Transverse colon (tissue), 4 donors: Measurements from ENCODE around the gene BRD8. TPM values are rescaled to one million over a fixed set of nuclear protein-coding genes. Genes with fewer than 3 reads are reported as not detected.
A peak's percentile ranks its signal among the peaks of the same experiment; 100 is the strongest.

Experiments used
- DNase-seq: peaks from one replicate; pipeline ENCODE4 v3.0.0-alpha.2; 2019
- H3K27ac ChIP-seq, 4 donors: fragments of 200-600 bp; sonication (generic); 2 replicates each; pipeline ENCODE4 v1.5.1; 2016 to 2018; ENCODE audit warnings: inconsistent platforms in 4 of 4
- H3K27me3 ChIP-seq: fragments of 200-600 bp; sonication (generic); 2 replicates; pipeline ENCODE4 v1.5.1; 2017; ENCODE audit warnings: inconsistent platforms
- H3K36me3 ChIP-seq, 4 donors: fragments of 200-600 bp; sonication (generic); 2 replicates each; pipeline ENCODE4 v1.5.1; 2017 to 2019; ENCODE audit warnings: inconsistent platforms in 4 of 4
- H3K4me1 ChIP-seq, 4 donors: fragments of 200-600 bp; sonication (generic); 2 replicates each; pipeline ENCODE4 v1.5.1; 2017 to 2020; ENCODE audit warnings: inconsistent platforms in 4 of 4
- H3K4me3 ChIP-seq, 4 donors: fragments of 200-600 bp; sonication (generic); 1 replicate in 1 of 4; 2 replicates in 3 of 4; pipeline versions ENCODE4 v1.5.1 to v1.6.1; 2017 to 2019; ENCODE audit warnings: inconsistent platforms in 4 of 4
- H3K9me3 ChIP-seq, 2 donors: fragments of 200-600 bp; sonication (generic); 2 replicates each; pipeline ENCODE4 v1.5.1; 2017 to 2019; ENCODE audit warnings: inconsistent platforms in 2 of 2
- EP300 ChIP-seq: sonication (generic); formaldehyde crosslinking; IDR thresholded peaks from one replicate; pipeline ENCODE4 v1.6.1; 2017; ENCODE audit warnings: antibody characterized with exemption, low read depth
- POLR2A ChIP-seq: fragments of 450-650 bp; IDR thresholded peaks from one replicate; pipeline ENCODE4 v1.6.1; 2016; ENCODE audit warnings: antibody characterized with exemption, mild to moderate bottlenecking, moderate library complexity
- POLR2AphosphoS5 ChIP-seq, 3 donors: sonication (generic); formaldehyde crosslinking; IDR thresholded peaks; one replicate each; pipeline ENCODE4 v1.6.1; 2016; ENCODE audit warnings: antibody characterized with exemption in 3 of 3
- WGBS, 2 donors: methylation state at CpG; one replicate each; pipeline ENCODE4 v1.1.5; 2018; ENCODE audit warnings: low coverage in 1 of 2; 5-methylcytosine and 5-hydroxymethylcytosine counted together
- in situ Hi-C, 4 donors: fragments of 200-750 bp; cut with MboI; loops; one replicate each; pipeline versions ENCODE4 v1.15.0 to v1.15.1; 2017; ENCODE audit warnings: low sequenced_read_pairs in 3 of 4, low pct_ligation_motif_present in 1 of 4, low pct_unique_long_range_greater_than_20kb in 1 of 4
- intact Hi-C: fragments of 100-400 bp; cut with DNase I; formaldehyde crosslinking; loops from one replicate; pipeline ENCODE4 v1.15.1; 2023; ENCODE audit warnings: low total_unique reads
- total RNA-seq, 4 donors: library from RNA; depleted of rRNA; stranded (reverse); fragments of >200 nt; gene quantifications; one replicate each; pipeline ENCODE4 v1.1.0, GENCODE V29; 2016
- TF ChIP-seq, protein P1 (sequence below), 5 experiments: fragments of 200-600 bp in 3 of 5; fragments of 450-650 bp in 2 of 5; sonication (generic) in 3 of 5; IDR thresholded peaks; 1 replicate in 2 of 5; 2 replicates in 3 of 5; pipeline ENCODE4 v1.5.1; 2016 to 2017; ENCODE audit warnings: antibody characterized with exemption in 5 of 5, inconsistent platforms in 3 of 5, mild to moderate bottlenecking in 2 of 5, moderate library complexity in 1 of 5

The BRD8 gene
- total RNA-seq, 4 donors from 2014 or later, result 31.0 to 168 (median 47.7) TPM

DNA sequence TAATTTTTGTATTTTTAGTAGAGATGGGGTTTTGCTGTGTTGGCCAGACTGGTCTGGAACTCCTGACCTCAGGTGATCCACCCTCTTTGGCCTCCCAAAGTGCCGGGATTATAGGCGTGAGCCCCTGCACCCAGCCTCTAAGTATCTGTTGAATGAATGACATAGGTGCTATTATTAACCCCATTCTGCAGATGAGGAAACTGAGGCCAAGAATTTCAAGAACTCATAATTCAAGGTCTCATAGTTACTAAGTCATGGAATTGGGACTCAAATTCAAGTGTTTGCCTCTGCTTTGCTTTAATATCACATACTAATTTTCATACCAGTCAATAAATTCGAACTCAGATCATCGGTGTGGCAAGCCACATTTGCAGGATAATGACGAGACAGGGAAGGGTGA, 2.4 kb upstream of the BRD8 start:
- WGBS, 2 donors, result 96% methylated on average over 3 to 5 of the region's 5 CpGs
- Histone ChIP-seq H3K27me3 (no peaks in the 10 kb centered on the region), H3K4me3 (no peak overlapping the region), H3K27ac (no peak overlapping the region), H3K36me3 (peaks cover 0 to 6% (median 0%) of the 10 kb centered on the region in 4 donors), H3K4me1 (peaks cover 15 to 31% (median 21%) of the 10 kb centered on the region in 4 donors), H3K9me3 (no peaks in the 10 kb centered on the region)
- intact Hi-C loops (no loop called here), in situ Hi-C loops (loop anchor here in 1 of 4 donors (25.0 kb wide), 2 partner anchors 231 to 356 kb away; partner anchors contain the start of gene ETF1)
- no peak for DNase-seq
- no peak for TF ChIP-seq EP300
- no peak for TF ChIP-seq POLR2A
- TF ChIP-seq POLR2AphosphoS5 (IDR thresholded peaks at IDR 0.05), result no peak
- TF ChIP-seq, protein P1, sequence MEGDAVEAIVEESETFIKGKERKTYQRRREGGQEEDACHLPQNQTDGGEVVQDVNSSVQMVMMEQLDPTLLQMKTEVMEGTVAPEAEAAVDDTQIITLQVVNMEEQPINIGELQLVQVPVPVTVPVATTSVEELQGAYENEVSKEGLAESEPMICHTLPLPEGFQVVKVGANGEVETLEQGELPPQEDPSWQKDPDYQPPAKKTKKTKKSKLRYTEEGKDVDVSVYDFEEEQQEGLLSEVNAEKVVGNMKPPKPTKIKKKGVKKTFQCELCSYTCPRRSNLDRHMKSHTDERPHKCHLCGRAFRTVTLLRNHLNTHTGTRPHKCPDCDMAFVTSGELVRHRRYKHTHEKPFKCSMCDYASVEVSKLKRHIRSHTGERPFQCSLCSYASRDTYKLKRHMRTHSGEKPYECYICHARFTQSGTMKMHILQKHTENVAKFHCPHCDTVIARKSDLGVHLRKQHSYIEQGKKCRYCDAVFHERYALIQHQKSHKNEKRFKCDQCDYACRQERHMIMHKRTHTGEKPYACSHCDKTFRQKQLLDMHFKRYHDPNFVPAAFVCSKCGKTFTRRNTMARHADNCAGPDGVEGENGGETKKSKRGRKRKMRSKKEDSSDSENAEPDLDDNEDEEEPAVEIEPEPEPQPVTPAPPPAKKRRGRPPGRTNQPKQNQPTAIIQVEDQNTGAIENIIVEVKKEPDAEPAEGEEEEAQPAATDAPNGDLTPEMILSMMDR (IDR thresholded peaks at IDR 0.05), result no peak

DNA sequence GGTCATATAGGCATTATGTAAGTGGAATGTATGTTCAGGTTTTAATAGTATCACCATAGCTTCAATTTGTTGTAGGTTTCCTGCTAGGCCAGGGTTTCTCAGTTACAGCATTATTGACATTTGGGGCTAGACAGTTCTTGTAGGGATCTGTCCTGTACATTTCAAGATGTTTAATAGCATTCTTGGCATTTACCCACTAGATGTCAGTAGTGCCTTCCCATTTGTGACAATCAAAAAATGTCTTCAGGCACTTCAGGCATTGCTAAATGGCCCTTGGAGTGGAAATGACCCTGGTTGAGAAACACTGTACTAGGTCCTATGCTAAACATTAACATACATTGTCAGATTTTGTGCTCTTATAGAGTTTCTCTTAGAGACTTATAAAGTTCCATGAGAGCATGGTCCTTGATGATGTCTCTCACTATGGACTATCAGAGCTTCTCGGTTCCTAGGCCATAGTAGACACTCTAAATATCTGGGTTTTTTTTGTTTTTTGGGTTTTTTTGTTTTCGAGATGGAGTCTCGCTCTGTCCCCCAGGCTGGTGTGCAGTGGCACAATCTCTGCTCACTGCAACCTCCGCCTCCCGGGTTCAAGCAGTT, 1.9 kb upstream of the BRD8 start:
- no peak for TF ChIP-seq EP300
- TF ChIP-seq, protein P1 (IDR thresholded peaks at IDR 0.05), result peak in 4 of 5 experiments; percentile 8 to 36 (median 24)
- no peak for TF ChIP-seq POLR2AphosphoS5 (IDR thresholded peaks at IDR 0.05)
- no peak for TF ChIP-seq POLR2A
- H3K27me3 ChIP-seq, result no peaks in the 10 kb centered on the region
- intact Hi-C loops, result no loop called here
- peak overlapping the region in 1 of 4 donors; percentile 99 for H3K4me3 ChIP-seq
- 50 to 77% methylated on average over 2 to 5 of the region's 5 CpGs for WGBS, 2 donors
- H3K4me1 ChIP-seq, result peaks cover 15 to 31% (median 21%) of the 10 kb centered on the region in 4 donors
- no peaks in the 10 kb centered on the region for H3K9me3 ChIP-seq
- H3K27ac ChIP-seq, result no peak overlapping the region
- peaks cover 0 to 9% (median 1%) of the 10 kb centered on the region in 4 donors for H3K36me3 ChIP-seq
- DNase-seq, result no peak
- in situ Hi-C loops, result loop anchor here in 1 of 4 donors (25.0 kb wide), 2 partner anchors 232 to 357 kb away; partner anchors contain the start of gene ETF1

DNA sequence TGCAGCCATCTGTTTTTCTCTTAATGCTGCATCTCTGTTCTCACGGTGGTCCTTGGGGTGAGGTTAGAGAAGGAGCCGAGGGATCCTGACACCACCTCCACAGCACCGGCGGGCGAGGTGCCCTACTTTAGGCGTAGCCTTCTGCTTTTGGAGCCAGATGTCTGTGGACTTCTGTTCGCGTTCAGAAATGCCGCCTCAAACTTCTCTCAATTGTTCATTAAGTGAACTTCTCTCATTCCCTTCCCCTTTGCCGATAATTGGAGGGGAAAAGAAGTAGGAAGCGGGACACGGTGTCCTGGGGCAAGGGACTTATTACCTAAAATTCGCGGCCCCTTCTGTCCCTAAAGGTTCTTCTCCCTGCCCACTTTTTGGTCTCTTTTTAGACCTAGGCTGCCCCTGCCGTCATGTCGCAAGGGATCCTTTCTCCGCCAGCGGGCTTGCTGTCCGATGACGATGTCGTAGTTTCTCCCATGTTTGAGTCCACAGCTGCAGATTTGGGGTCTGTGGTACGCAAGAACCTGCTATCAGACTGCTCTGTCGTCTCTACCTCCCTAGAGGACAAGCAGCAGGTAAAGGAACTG, 937 bp upstream of the BRD8 start:
- H3K4me3 ChIP-seq, result peak overlapping the region in 3 of 4 donors; percentile 71 to 99 (median 91)
- in situ Hi-C loops (loop anchor here in 1 of 4 donors (25.0 kb wide), 2 partner anchors 233 to 358 kb away; partner anchors contain the start of gene ETF1), intact Hi-C loops (no loop called here)

DNA sequence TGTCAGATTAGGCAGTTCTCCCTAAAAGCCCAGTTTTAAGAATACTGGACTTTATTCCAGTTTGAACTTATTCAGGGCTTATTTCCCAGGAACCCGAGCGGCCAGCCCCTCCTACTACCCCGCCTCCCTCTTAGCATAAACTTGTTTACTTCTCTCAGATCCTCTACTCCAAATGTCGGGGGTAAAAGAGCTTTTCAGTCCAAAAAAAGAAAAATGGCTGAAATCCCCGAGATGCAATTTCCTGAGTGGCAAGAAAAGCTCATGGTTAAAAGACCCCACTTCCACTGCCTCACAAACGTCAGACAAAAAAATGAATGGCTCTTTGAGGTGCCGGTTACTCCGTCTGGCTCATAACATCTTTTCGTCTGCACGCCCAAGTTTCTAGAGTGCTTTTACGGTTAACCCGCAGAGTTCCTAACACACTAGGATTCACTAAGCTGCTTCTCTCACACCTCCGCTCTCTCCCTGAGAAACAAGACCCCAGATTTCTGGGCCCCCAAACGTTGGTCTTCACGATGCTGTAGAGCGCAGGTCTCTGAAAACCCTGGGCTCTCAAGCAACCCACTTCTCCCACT, 402 bp downstream of the BRD8 start:
- WGBS, 2 donors, result 0 to 1% methylated on average over 7 to 16 of the region's 16 CpGs
- Histone ChIP-seq H3K36me3 (peaks cover 0 to 32% (median 12%) of the 10 kb centered on the region in 4 donors), H3K27ac (peak overlapping the region; percentile 84 to 93 (median 92)), H3K4me1 (peaks cover 15 to 31% (median 21%) of the 10 kb centered on the region in 4 donors), H3K27me3 (no peaks in the 10 kb centered on the region), H3K9me3 (no peaks in the 10 kb centered on the region), H3K4me3 (peak overlapping the region; percentile 71 to 99 (median 91))
- TF ChIP-seq POLR2A, result no peak
- TF ChIP-seq EP300, result no peak
- TF ChIP-seq, protein P1 (IDR thresholded peaks at IDR 0.05), result no peak
- no peak for TF ChIP-seq POLR2AphosphoS5 (IDR thresholded peaks at IDR 0.05)
- DNase-seq, result peak; percentile 39
- in situ Hi-C loops, result loop anchor here in 1 of 4 donors (25.0 kb wide), 2 partner anchors 234 to 359 kb away; partner anchors contain the start of gene ETF1
- intact Hi-C loops, result no loop called here

More for the DNA sequence above, 937 bp upstream of the BRD8 start:
- Histone ChIP-seq H3K4me1 (peaks cover 15 to 31% (median 21%) of the 10 kb centered on the region in 4 donors), H3K36me3 (peaks cover 0 to 18% (median 6%) of the 10 kb centered on the region in 4 donors), H3K9me3 (no peaks in the 10 kb centered on the region), H3K27me3 (no peaks in the 10 kb centered on the region), H3K27ac (peak overlapping the region; percentile 84 to 93 (median 92))
- TF ChIP-seq EP300 (no peak), POLR2A (no peak)
- 0 to 1% methylated on average over 1 to 23 of the region's 23 CpGs for WGBS, 2 donors
- no peak for DNase-seq
